22Rv1 (cell line): ENCODE results near the gene CCDC78.

ENCODE experiments used
- H3K27ac ChIP-seq: fragments of 450-650 bp; 2 replicates; pipeline ENCODE4 v1.5.1; 2017
- ZFX ChIP-seq: fragments of 450-650 bp; IDR thresholded peaks from 2 replicates; pipeline ENCODE4 v1.6.1; 2017; ENCODE audit warnings: antibody characterized with exemption, borderline replicate concordance
- TF ChIP-seq, protein P1 (sequence below): fragments of 450-650 bp; IDR thresholded peaks from 2 replicates; pipeline ENCODE4 v1.5.1; 2017; ENCODE audit warnings: mild to moderate bottlenecking

Gene CCDC78

GRCh38 chr16:720447-720989, 5.7 kb downstream of the CCDC78 start:
- peak overlapping the region; percentile 98 for H3K27ac ChIP-seq
- no peak for TF ChIP-seq ZFX
- TF ChIP-seq, protein P1, sequence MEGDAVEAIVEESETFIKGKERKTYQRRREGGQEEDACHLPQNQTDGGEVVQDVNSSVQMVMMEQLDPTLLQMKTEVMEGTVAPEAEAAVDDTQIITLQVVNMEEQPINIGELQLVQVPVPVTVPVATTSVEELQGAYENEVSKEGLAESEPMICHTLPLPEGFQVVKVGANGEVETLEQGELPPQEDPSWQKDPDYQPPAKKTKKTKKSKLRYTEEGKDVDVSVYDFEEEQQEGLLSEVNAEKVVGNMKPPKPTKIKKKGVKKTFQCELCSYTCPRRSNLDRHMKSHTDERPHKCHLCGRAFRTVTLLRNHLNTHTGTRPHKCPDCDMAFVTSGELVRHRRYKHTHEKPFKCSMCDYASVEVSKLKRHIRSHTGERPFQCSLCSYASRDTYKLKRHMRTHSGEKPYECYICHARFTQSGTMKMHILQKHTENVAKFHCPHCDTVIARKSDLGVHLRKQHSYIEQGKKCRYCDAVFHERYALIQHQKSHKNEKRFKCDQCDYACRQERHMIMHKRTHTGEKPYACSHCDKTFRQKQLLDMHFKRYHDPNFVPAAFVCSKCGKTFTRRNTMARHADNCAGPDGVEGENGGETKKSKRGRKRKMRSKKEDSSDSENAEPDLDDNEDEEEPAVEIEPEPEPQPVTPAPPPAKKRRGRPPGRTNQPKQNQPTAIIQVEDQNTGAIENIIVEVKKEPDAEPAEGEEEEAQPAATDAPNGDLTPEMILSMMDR, result no peak

- H3K27ac ChIP-seq, result peak overlapping the region; percentile 98
- TF ChIP-seq, protein P1, result peak; percentile 38; the same call in 1 of the 2 replicates
- TF ChIP-seq ZFX, result no peak
Measured at GRCh38 chr16:719815-720446, 6.3 kb downstream of the CCDC78 start.

DNA sequence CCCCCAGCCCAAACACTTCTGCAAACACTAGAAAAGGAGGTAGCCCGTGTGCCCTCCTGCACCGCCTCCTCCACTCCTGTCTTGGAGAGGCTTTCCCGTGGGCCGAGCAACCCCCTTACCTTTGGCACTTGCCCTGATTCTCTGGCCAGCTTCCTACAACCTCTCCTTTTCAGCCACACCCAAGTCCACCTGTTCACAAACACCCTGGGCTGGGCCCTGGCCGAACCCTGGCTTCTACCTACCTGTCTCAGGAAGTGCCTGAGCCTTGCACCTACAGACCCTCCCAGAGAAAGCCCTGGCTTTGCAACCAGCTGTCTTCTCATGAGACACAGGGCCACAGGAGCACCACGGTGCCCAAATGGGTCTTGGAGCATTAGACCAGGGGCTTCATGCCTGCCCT, 7.3 kb downstream of the CCDC78 start:
- H3K27ac ChIP-seq, result peak overlapping the region; percentile 98

GRCh38 chr16:718389-718788, 7.9 kb downstream of the CCDC78 start:
- H3K27ac ChIP-seq, result peak overlapping the region; percentile 98
- no peak for TF ChIP-seq ZFX
- TF ChIP-seq, protein P1, result no peak

More for the DNA sequence above, 7.3 kb downstream of the CCDC78 start:
- TF ChIP-seq ZFX, result no peak
- TF ChIP-seq, protein P1, result no peak

DNA sequence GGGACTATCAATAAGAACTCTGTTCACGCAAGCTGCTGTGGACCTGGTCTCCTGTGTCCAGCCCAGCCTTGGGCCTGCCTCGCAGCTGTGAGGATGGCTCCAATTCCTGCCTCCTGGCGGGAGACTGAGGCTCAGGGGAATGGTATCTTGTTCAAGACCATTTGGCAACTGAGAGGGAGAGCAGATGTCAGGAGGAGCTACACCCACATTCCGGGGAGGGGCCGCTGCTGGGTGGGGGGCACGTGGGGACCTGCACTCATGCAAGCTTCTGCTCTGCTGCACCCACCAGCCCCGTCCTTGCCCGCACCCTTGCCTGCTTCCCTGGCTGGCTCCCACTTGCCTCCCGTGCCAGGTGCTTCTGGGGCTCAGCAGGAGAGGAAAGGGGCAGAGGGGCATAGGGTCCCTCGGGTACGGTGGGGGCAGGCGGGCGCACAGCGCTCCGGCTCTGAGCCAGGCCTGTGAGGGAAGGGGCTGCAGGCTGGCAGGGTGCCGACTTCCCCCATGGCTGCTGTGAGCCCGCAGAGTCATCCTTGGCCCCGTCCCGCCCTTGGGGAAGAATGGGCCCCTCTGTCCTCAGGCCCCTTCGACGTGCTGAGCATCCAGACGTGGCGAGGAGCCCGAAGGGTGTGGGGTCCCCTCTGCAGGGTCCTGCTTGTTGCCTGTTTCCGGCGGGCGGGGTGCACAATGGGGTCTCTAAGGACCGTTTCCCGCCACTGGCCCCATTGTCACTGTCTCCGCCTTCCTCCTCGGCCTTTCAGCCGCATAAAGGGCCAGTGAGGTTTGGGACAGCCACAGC, 8.6 kb downstream of the CCDC78 start:
- TF ChIP-seq ZFX, result no peak
- TF ChIP-seq, protein P1, result no peak
- H3K27ac ChIP-seq, result peak overlapping the region; percentile 98

GRCh38 chr16:716768-717325, 9.4 kb downstream of the CCDC78 start:
- peak overlapping the region; percentile 98 for H3K27ac ChIP-seq
- TF ChIP-seq, protein P1, result no peak
- TF ChIP-seq ZFX, result no peak
